H1 (cell line): ENCODE data around the gene ATF3. TPM values are rescaled to one million over a fixed set of nuclear protein-coding genes. Genes with fewer than 3 reads are reported as not detected.

ENCODE experiments used
- CTCF ChIA-PET: fragments of 300-600 bp; sonication (Branson Sonifier 250); formaldehyde crosslinking; loops from one replicate; lab custom pipeline; 2021; ENCODE audit not compliant: partially characterized antibody; lab: Charles Lee
- POLR2A ChIA-PET: fragments of 300-600 bp; sonication (Branson Sonifier 250); formaldehyde crosslinking; loops from one replicate; lab custom pipeline; 2021; ENCODE audit warnings: inconsistent platforms; ENCODE audit not compliant: partially characterized antibody; lab: Charles Lee
- DNase-seq, 2 experiments: peaks; one replicate each; pipeline versions ENCODE4 v3.0.0 to v3.0.0-alpha.2; 2010 to 2022; ENCODE audit warnings: low spot score in 2 of 2, low read depth in 1 of 2, mixed read lengths in 1 of 2
- FAIRE-seq: peaks from 2 replicates; lab custom pipeline; 2011; peaks lifted over from hg19 to GRCh38; lab: Jason Lieb, UNC
- H2AFZ ChIP-seq: 2 replicates; pipeline ENCODE4 v1.8.1; 2012; ENCODE audit warnings: low read length, inconsistent platforms
- H2AK5ac ChIP-seq: 2 replicates; pipeline ENCODE4 v1.6.1; 2013; ENCODE audit warnings: low read depth, low read length
- H2BK120ac ChIP-seq: replicated peaks from 2 replicates; pipeline ENCODE3; 2013; ENCODE audit warnings: low read depth, low read length, inconsistent platforms
- H2BK12ac ChIP-seq: 2 replicates; pipeline ENCODE4 v1.6.1; 2013; ENCODE audit warnings: low read depth, low read length
- H2BK15ac ChIP-seq: 2 replicates; pipeline ENCODE4 v1.6.1; 2013; ENCODE audit warnings: low read length
- H2BK20ac ChIP-seq: 2 replicates; pipeline ENCODE4 v1.6.1; 2013; ENCODE audit warnings: low read length
- H2BK5ac ChIP-seq: 2 replicates; pipeline ENCODE4 v1.6.1; 2013; ENCODE audit warnings: low read depth, low read length
- H3K14ac ChIP-seq: 2 replicates; pipeline ENCODE4 v1.6.1; 2013; ENCODE audit warnings: inconsistent platforms; ENCODE audit not compliant: insufficient read length
- H3K18ac ChIP-seq: 2 replicates; pipeline ENCODE4 v1.6.1; 2013; ENCODE audit warnings: low read length; ENCODE audit errors: extremely low read depth
- H3K23ac ChIP-seq: 2 replicates; pipeline ENCODE4 v1.6.1; 2013; ENCODE audit warnings: inconsistent platforms; ENCODE audit not compliant: insufficient read length
- H3K23me2 ChIP-seq: 2 replicates; pipeline ENCODE4 v1.6.1; 2013; ENCODE audit warnings: low read depth, low read length
- H3K27ac ChIP-seq: 2 replicates; pipeline ENCODE4 v1.6.1; 2011; ENCODE audit warnings: low read depth, low read length, inconsistent platforms
- H3K27me3 ChIP-seq, 4 experiments: replicated peaks in 1 of 4; 1 replicate in 1 of 4; 2 replicates in 3 of 4; pipeline versions ENCODE4 v1.6.1 to v1.8.1; 2011 to 2013; ENCODE audit warnings: low read length in 3 of 4, mild to moderate bottlenecking in 3 of 4, inconsistent platforms in 2 of 4, mixed read lengths in 2 of 4, moderate library complexity in 1 of 4; ENCODE audit not compliant: control insufficient read depth in 3 of 4, insufficient read depth in 3 of 4; ENCODE audit errors: extremely low read depth in 1 of 4
- H3K36me3 ChIP-seq, 4 experiments: 2 replicates each; pipeline versions ENCODE4 v1.6.1 to v1.8.1; 2011 to 2013; ENCODE audit warnings: mild to moderate bottlenecking in 4 of 4, low read length in 3 of 4, moderate library complexity in 2 of 4, control low read depth in 1 of 4, inconsistent platforms in 1 of 4; ENCODE audit not compliant: insufficient read depth in 4 of 4, control insufficient read depth in 2 of 4
- H3K4ac ChIP-seq: replicated peaks from 2 replicates; pipeline ENCODE3; 2013; ENCODE audit warnings: low read length, low read depth, mixed read lengths, inconsistent platforms; ENCODE audit not compliant: insufficient read length
- H3K4me1 ChIP-seq, 4 experiments: replicated peaks in 1 of 4; 1 replicate in 1 of 4; 2 replicates in 3 of 4; pipeline versions ENCODE4 v1.6.1 to v1.8.1; 2011 to 2013; ENCODE audit warnings: low read length in 3 of 4, inconsistent platforms in 2 of 4, mixed read lengths in 1 of 4; ENCODE audit not compliant: insufficient read depth in 4 of 4, control insufficient read depth in 3 of 4
- H3K4me2 ChIP-seq, 2 experiments: 2 replicates each; pipeline versions ENCODE4 v1.6.1 to v1.8.1; 2011 to 2013; ENCODE audit warnings: low read depth in 2 of 2, low read length in 2 of 2, control low read depth in 1 of 2, inconsistent platforms in 1 of 2, mild to moderate bottlenecking in 1 of 2; ENCODE audit not compliant: insufficient read depth in 1 of 2
- H3K4me3 ChIP-seq, 4 experiments: fragments of 200-600, 300-600 bp in 1 of 4; sonication (generic), shearing (Covaris generic), sonication (Bioruptor Twin) in 1 of 4; 2 replicates each; pipeline versions ENCODE4 v1.5.1 to v1.8.1; 2011 to 2016; ENCODE audit warnings: low read length in 4 of 4, low read depth in 3 of 4, control low read depth in 2 of 4, inconsistent platforms in 2 of 4, mild to moderate bottlenecking in 2 of 4, mixed read lengths in 1 of 4, moderate library complexity in 1 of 4; ENCODE audit not compliant: insufficient read depth in 2 of 4; ENCODE audit errors: extremely low read depth in 1 of 4
- H3K56ac ChIP-seq: replicated peaks from 2 replicates; pipeline ENCODE3; 2013; ENCODE audit warnings: low read depth, mild to moderate bottlenecking, mixed read lengths, low read length, inconsistent platforms; ENCODE audit not compliant: insufficient read length
- H3K79me1 ChIP-seq: 2 replicates; pipeline ENCODE4 v1.6.1; 2013; ENCODE audit warnings: low read depth, low read length, control low read depth
- H3K79me2 ChIP-seq, 2 experiments: 2 replicates each; pipeline versions ENCODE4 v1.6.1 to v1.8.1; 2012 to 2013; ENCODE audit warnings: low read length in 2 of 2, mild to moderate bottlenecking in 2 of 2, inconsistent platforms in 1 of 2; ENCODE audit not compliant: insufficient read depth in 2 of 2, control insufficient read depth in 1 of 2
- H3K9ac ChIP-seq, 4 experiments: replicated peaks in 1 of 4; 1 replicate in 1 of 4; 2 replicates in 3 of 4; pipeline versions ENCODE4 v1.6.1 to v1.8.1; 2011 to 2013; ENCODE audit warnings: low read depth in 3 of 4, low read length in 3 of 4, control low read depth in 2 of 4, mild to moderate bottlenecking in 2 of 4, moderate library complexity in 2 of 4, inconsistent platforms in 1 of 4; ENCODE audit errors: extremely low read depth in 1 of 4
- H3K9me3 ChIP-seq, 2 experiments: 2 replicates each; pipeline versions ENCODE4 v1.6.1 to v1.8.1; 2012 to 2013; ENCODE audit warnings: mild to moderate bottlenecking in 2 of 2, moderate library complexity in 2 of 2, control low read depth in 1 of 2, inconsistent platforms in 1 of 2, low read depth in 1 of 2, low read length in 1 of 2, mixed read lengths in 1 of 2; ENCODE audit not compliant: insufficient read depth in 2 of 2
- H4K20me1 ChIP-seq, 2 experiments: replicated peaks in 1 of 2; 2 replicates each; pipeline versions ENCODE3 to v1.8.1; 2011 to 2013; ENCODE audit warnings: inconsistent platforms in 2 of 2, low read length in 2 of 2, mild to moderate bottlenecking in 1 of 2; ENCODE audit not compliant: insufficient read depth in 2 of 2, control insufficient read depth in 1 of 2
- H4K5ac ChIP-seq: 2 replicates; pipeline ENCODE4 v1.6.1; 2013; ENCODE audit warnings: low read length, low read depth, mixed read lengths, inconsistent platforms; ENCODE audit not compliant: insufficient read length
- H4K8ac ChIP-seq: 2 replicates; pipeline ENCODE4 v1.8.0; 2013; ENCODE audit warnings: mild to moderate bottlenecking, moderate library complexity, low read length, inconsistent platforms; ENCODE audit not compliant: insufficient read depth; ENCODE audit errors: extremely low read depth
- H4K91ac ChIP-seq: replicated peaks from 2 replicates; pipeline ENCODE3; 2013; ENCODE audit warnings: low read length, mixed read lengths, inconsistent platforms; ENCODE audit not compliant: insufficient read length
- CEBPB ChIP-seq: IDR thresholded peaks from 2 replicates; pipeline ENCODE4 v1.6.1; 2012; ENCODE audit warnings: low read depth, low read length
- EGR1 ChIP-seq: IDR thresholded peaks from 2 replicates; pipeline ENCODE4 v1.6.1; 2011; ENCODE audit warnings: low read depth, low read length, borderline replicate concordance
- HDAC6 ChIP-seq: IDR thresholded peaks from one replicate; pipeline ENCODE4 v1.7.1; 2012; ENCODE audit warnings: low read depth, mild to moderate bottlenecking, inconsistent platforms, low read length, moderate library complexity
- KDM1A ChIP-seq: fragments of 200-600, 300-600 bp; sonication (generic); IDR thresholded peaks from 2 replicates; pipeline ENCODE4 v1.7.1; 2016; ENCODE audit warnings: mild to moderate bottlenecking, low read length, borderline replicate concordance
- POLR2AphosphoS5 ChIP-seq: IDR thresholded peaks from 2 replicates; pipeline ENCODE4 v1.6.1; 2011; ENCODE audit warnings: low read depth, low read length
- SIX5 ChIP-seq: IDR thresholded peaks from 2 replicates; pipeline ENCODE4 v1.6.1; 2011; ENCODE audit warnings: mild to moderate bottlenecking, low read depth, low read length
- WGBS, 2 experiments: shearing (Covaris generic) in 1 of 2; methylation state at CpG; one replicate each; pipeline versions ENCODE4 v1.1.6 to v1.1.7; 2013 to 2015; ENCODE audit warnings: low lambda C conversion rate in 2 of 2, mixed read lengths in 2 of 2, inconsistent platforms in 1 of 2, low coverage in 1 of 2, missing lambda C conversion rate in 1 of 2; ENCODE audit not compliant: insufficient replicate concordance in 2 of 2, insufficient coverage in 1 of 2, insufficient read length in 1 of 2; ENCODE audit errors: extremely low coverage in 1 of 2, missing lambda C conversion rate in 1 of 2; 5-methylcytosine and 5-hydroxymethylcytosine counted together
- polyA plus RNA-seq, 7 experiments: library from polyadenylated mRNA; depleted of rRNA in 3 of 7; stranded (reverse) in 5 of 7; unstranded in 2 of 7; fragments of >200 nt in 5 of 7; fragments of 200-250 nt in 2 of 7; gene quantifications; 1 replicate in 5 of 7; 2 replicates in 1 of 7; 4 replicates in 1 of 7; pipeline versions ENCODE4 v1.2.1 to v1.2.3, GENCODE V29; 2011 to 2013; ENCODE audit warnings: missing spikeins in 2 of 7, mixed read lengths in 2 of 7
- total RNA-seq: library from RNA; stranded (reverse); fragmentation: NEBNext Ultra II Directional; extraction: Animal tissue kit (Norgen Biotek cat#: 25700); gene quantifications from 2 replicates; pipeline ENCODE4 v1.2.1, GENCODE V29; 2021
- TF ChIP-seq, protein P1 (sequence below): IDR thresholded peaks from 2 replicates; pipeline ENCODE4 v1.6.1; 2011; ENCODE audit warnings: low read length, improper control_type of control experiment
- TF ChIP-seq, protein P2 (sequence below): IDR thresholded peaks from 2 replicates; pipeline ENCODE4 v1.6.1; 2012; ENCODE audit warnings: low read length, inconsistent platforms

ATF3 gene
- total and polyA plus RNA-seq, 2 of the 8 experiments (the other 6 are each of a cell fraction or from before 2014, with no cell fraction given): 12.2 to 27.7 TPM

DNA sequence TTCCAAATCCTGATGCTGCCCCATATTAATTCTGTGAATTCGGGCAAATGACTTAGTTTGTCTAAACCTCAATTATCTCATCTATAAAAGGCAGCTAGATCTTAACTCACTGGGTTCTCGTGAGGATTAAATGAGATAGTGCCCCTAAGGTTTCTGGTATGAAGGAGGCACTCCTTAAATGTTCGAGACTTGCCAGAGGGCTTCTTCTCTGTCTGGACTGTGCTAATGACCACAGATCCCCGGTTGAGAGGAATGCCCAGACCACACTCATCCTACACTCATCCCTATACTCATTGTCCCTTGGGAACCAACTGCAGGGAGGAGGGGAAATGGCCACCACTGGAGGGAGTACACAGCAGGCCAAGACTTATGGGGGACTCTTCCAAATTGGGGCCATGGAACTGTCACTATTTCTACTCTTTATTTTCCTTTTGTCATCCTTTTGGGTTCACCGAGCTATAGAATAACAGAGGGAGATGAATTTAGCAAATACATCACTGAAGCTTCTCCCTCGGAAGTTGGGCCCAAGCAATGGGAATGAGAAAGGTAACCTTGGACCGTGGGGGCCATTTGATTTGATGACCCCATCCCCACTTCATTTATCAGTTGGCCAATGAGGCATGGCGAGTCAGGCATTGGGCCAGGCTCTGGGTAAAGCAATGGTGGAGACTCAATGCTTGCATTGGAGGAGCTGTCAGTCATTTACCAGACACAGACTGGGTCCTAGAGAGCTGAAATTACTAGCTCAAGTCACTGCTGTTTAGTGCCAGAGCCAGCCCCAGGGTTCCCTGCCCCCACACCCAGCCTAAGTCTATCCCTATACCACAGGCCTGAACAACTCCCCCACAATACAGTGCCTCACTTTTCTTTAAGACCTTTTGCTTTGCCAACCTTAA lies 5.1 kb downstream of the ATF3 start:
- no peak overlapping the region for H3K23ac ChIP-seq
- 0 out of 2 replicates have a peak overlapping the region, but pooled peaks have one; percentile 28 for H2AK5ac ChIP-seq
- H3K18ac ChIP-seq: no peak overlapping the region
- H3K79me2 ChIP-seq: peaks cover 0 to 57% of the 10 kb centered on the region in 2 experiments; a peak in 2 of 4 replicates
- H3K27ac ChIP-seq: no peak overlapping the region
- H3K4me2 ChIP-seq: peak overlapping the region in 1 of 2 experiments; percentile 8; a peak in 1 of 4 replicates
- ChIA-PET POLR2A (interaction anchor here (0.6 to 1.3 kb wide), 5 partner anchors 13 to 1220 kb away, joined by 3 to 4 read pairs (median 3); no protein-coding TSS in a partner anchor), CTCF (interaction anchor here (0.6 to 4.3 kb wide), 9 partner anchors 12 to 233 kb away, joined by 3 to 29 read pairs (median 4); partner anchors contain the start of gene BATF3)
- H2BK20ac ChIP-seq: no peak overlapping the region
- H3K27me3 ChIP-seq: peaks cover 0 to 14% (median 6%) of the 10 kb centered on the region in 4 experiments; a peak in 3 of 7 replicates
- no peak overlapping the region for H2BK12ac ChIP-seq
- H3K9me3 ChIP-seq: no peaks in the 10 kb centered on the region
- no peak overlapping the region for H3K9ac ChIP-seq
- H3K4me3 ChIP-seq: no peak overlapping the region
- H3K4ac ChIP-seq: no peak overlapping the region
- peaks cover 9 to 39% (median 21%) of the 10 kb centered on the region in 4 experiments for H3K36me3 ChIP-seq
- WGBS, 2 experiments: 88% methylated on average over 8 of the region's 8 CpGs; no CpG with 5 or more reads in 1 of the 2 experiments
- H4K8ac ChIP-seq: no peak overlapping the region
- H3K23me2 ChIP-seq: peaks cover 5% of the 10 kb centered on the region; the same call in 1 of the 2 replicates
- DNase-seq (no peak), FAIRE-seq (no peak)
- H3K56ac ChIP-seq: no peak overlapping the region
- H4K91ac ChIP-seq: no peak overlapping the region
- H2BK120ac ChIP-seq: no peak overlapping the region
- no peak overlapping the region for H2BK5ac ChIP-seq
- peaks cover 8% of the 10 kb centered on the region for H3K79me1 ChIP-seq
- H2BK15ac ChIP-seq: no peak overlapping the region
- H3K14ac ChIP-seq: no peak overlapping the region
- peaks cover 12 to 21% of the 10 kb centered on the region in 2 experiments for H4K20me1 ChIP-seq
- no peak overlapping the region for H4K5ac ChIP-seq
- H2AFZ ChIP-seq: no peak overlapping the region
- peaks cover 8 to 31% (median 19%) of the 10 kb centered on the region in 4 experiments; a peak in 6 of 7 replicates for H3K4me1 ChIP-seq
- peak; percentile 49 for TF ChIP-seq POLR2AphosphoS5
- TF ChIP-seq SIX5: no peak
- TF ChIP-seq EGR1: no peak
- TF ChIP-seq KDM1A: no peak
- TF ChIP-seq HDAC6: no peak
- no peak for TF ChIP-seq CEBPB
- TF ChIP-seq, protein P1, sequence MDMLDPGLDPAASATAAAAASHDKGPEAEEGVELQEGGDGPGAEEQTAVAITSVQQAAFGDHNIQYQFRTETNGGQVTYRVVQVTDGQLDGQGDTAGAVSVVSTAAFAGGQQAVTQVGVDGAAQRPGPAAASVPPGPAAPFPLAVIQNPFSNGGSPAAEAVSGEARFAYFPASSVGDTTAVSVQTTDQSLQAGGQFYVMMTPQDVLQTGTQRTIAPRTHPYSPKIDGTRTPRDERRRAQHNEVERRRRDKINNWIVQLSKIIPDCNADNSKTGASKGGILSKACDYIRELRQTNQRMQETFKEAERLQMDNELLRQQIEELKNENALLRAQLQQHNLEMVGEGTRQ: no peak
- TF ChIP-seq, protein P2, sequence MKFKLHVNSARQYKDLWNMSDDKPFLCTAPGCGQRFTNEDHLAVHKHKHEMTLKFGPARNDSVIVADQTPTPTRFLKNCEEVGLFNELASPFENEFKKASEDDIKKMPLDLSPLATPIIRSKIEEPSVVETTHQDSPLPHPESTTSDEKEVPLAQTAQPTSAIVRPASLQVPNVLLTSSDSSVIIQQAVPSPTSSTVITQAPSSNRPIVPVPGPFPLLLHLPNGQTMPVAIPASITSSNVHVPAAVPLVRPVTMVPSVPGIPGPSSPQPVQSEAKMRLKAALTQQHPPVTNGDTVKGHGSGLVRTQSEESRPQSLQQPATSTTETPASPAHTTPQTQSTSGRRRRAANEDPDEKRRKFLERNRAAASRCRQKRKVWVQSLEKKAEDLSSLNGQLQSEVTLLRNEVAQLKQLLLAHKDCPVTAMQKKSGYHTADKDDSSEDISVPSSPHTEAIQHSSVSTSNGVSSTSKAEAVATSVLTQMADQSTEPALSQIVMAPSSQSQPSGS: no peak
